ENCODE results near the gene IRF3. TPM values are rescaled to one million over a fixed set of nuclear protein-coding genes. Genes with fewer than 3 reads are reported as not detected.
A peak's percentile ranks its signal among the peaks of the same experiment; 100 is the strongest.

The IRF3 gene
- polyA plus RNA-seq, 1 donor (not counting 4 experiments of a cell fraction or from before 2014, with no cell fraction given), result 50.4 TPM

- DNase-seq (ENCODE audit: low read depth, low spot score) (no peak), FAIRE-seq (no peak)
- peaks cover 17 to 26% of the 10 kb centered on the region in 2 experiments for H3K36me3 ChIP-seq (ENCODE audit: control insufficient read depth in 2 of 2, extremely low read depth in 1 of 2, insufficient read depth in 2 of 2, low read length in 2 of 2)
- peaks cover 2% of the 10 kb centered on the region for H3K9me1 ChIP-seq (ENCODE audit: control insufficient read depth, extremely low read depth, insufficient read depth, low read length)
- no peak overlapping the region for H3K4me3 ChIP-seq (ENCODE audit: control insufficient read depth in 2 of 3, extremely low read depth in 1 of 3, insufficient read depth in 2 of 3, low read depth in 1 of 3, low read length in 3 of 3)
- no peak overlapping the region for H3K4me2 ChIP-seq (ENCODE audit: control insufficient read depth, extremely low read depth, insufficient read depth, low read depth, low read length)
- H3K4me1 ChIP-seq (ENCODE audit: control insufficient read depth, extremely low read depth, insufficient read depth, low read length), result peaks cover 8% of the 10 kb centered on the region
- no peaks in the 10 kb centered on the region for H3K9me3 ChIP-seq (ENCODE audit: control insufficient read depth, low read depth, low read length)
- no peak overlapping the region for H3K9ac ChIP-seq (ENCODE audit: control insufficient read depth, extremely low read depth, insufficient read depth, low read length)
- TF ChIP-seq CTCF (optimal IDR thresholded peaks at IDR 0.05 in 1 of 3, IDR thresholded peaks at IDR 0.05 in 1 of 3, conservative IDR thresholded peaks at IDR 0.05 in 1 of 3; ENCODE audit: extremely low read depth in 1 of 3, insufficient read depth in 2 of 3, low read length in 3 of 3) (no peak), EZH2 (IDR thresholded peaks at IDR 0.05; ENCODE audit: low read length) (no peak)
- H3K27me3 ChIP-seq (ENCODE audit: control insufficient read depth, extremely low read depth, insufficient read depth, low read length), result no peaks in the 10 kb centered on the region
- H3K27ac ChIP-seq (ENCODE audit: control insufficient read depth, insufficient read depth, low read length), result no peak overlapping the region
- H4K20me1 ChIP-seq (ENCODE audit: control insufficient read depth, extremely low read depth, insufficient read depth, low read length), result peaks cover 3% of the 10 kb centered on the region
- dilution Hi-C loops (cut with MboI; ENCODE audit: extremely low pct_ligation_motif_present, low sequenced_read_pairs), result no loop called here
- peaks cover 24% of the 10 kb centered on the region for H3K79me2 ChIP-seq (ENCODE audit: control insufficient read depth, insufficient read depth, low read length)
- no peak overlapping the region for H2AFZ ChIP-seq (ENCODE audit: control insufficient read depth, low read length)
These were observed 49.8 kb downstream of the IRF3 start for GRCh38 chr19:49615861-49616260.

GRCh38 chr19:49614096-49614833 is 51.4 kb downstream of the IRF3 start:
- Histone ChIP-seq H3K9ac (ENCODE audit: control insufficient read depth, extremely low read depth, insufficient read depth, low read length) (peak overlapping the region; percentile 22), H3K79me2 (ENCODE audit: control insufficient read depth, insufficient read depth, low read length) (peaks cover 33% of the 10 kb centered on the region), H3K4me3 (ENCODE audit: control insufficient read depth in 2 of 3, extremely low read depth in 1 of 3, insufficient read depth in 2 of 3, low read depth in 1 of 3, low read length in 3 of 3) (no peak overlapping the region), H2AFZ (ENCODE audit: control insufficient read depth, low read length) (no peak overlapping the region), H3K27ac (ENCODE audit: control insufficient read depth, insufficient read depth, low read length) (peak overlapping the region; percentile 20), H4K20me1 (ENCODE audit: control insufficient read depth, extremely low read depth, insufficient read depth, low read length) (peaks cover 3% of the 10 kb centered on the region), H3K4me2 (ENCODE audit: control insufficient read depth, extremely low read depth, insufficient read depth, low read depth, low read length) (no peak overlapping the region), H3K9me1 (ENCODE audit: control insufficient read depth, extremely low read depth, insufficient read depth, low read length) (peaks cover 2% of the 10 kb centered on the region), H3K4me1 (ENCODE audit: control insufficient read depth, extremely low read depth, insufficient read depth, low read length) (peaks cover 8% of the 10 kb centered on the region), H3K27me3 (ENCODE audit: control insufficient read depth, extremely low read depth, insufficient read depth, low read length) (no peaks in the 10 kb centered on the region), H3K9me3 (ENCODE audit: control insufficient read depth, low read depth, low read length) (no peaks in the 10 kb centered on the region), H3K36me3 (ENCODE audit: control insufficient read depth in 2 of 2, extremely low read depth in 1 of 2, insufficient read depth in 2 of 2, low read length in 2 of 2) (peaks cover 13 to 21% of the 10 kb centered on the region in 2 experiments)
- dilution Hi-C loops (cut with MboI; ENCODE audit: extremely low pct_ligation_motif_present, low sequenced_read_pairs), result no loop called here
- TF ChIP-seq EZH2 (IDR thresholded peaks at IDR 0.05; ENCODE audit: low read length) (no peak), CTCF (optimal IDR thresholded peaks at IDR 0.05 in 1 of 3, IDR thresholded peaks at IDR 0.05 in 1 of 3, conservative IDR thresholded peaks at IDR 0.05 in 1 of 3; ENCODE audit: extremely low read depth in 1 of 3, insufficient read depth in 2 of 3, low read length in 3 of 3) (no peak)
- DNase-seq (ENCODE audit: low read depth, low spot score), result no peak
- FAIRE-seq, result no peak

All from keratinocyte (primary cell).